MM.1S (cell line): Measurements from ENCODE around the gene SLC23A2.

ENCODE experiments used
- CTCF ChIP-seq: fragments of 300-600 bp; sonication (generic); IDR thresholded peaks from 2 replicates; pipeline ENCODE4 v1.5.1; 2016; ENCODE audit warnings: antibody characterized with exemption, low read length, mixed read lengths
- EZH2 ChIP-seq: fragments of 300-600 bp; sonication (generic); optimal IDR thresholded peaks from 2 replicates; pipeline ENCODE3; 2017; ENCODE audit warnings: low read depth, mild to moderate bottlenecking, antibody characterized with exemption, low read length, mixed read lengths

GRCh38 chr20:4848041-4848440, 153.3 kb downstream of the SLC23A2 start:
- no peak for TF ChIP-seq CTCF
- TF ChIP-seq EZH2: no peak
